ENCODE results near the gene TAF1B.

Gene TAF1B

GRCh38 chr2:9843229-9844035, at the start of gene TAF1B:
TAF1B (plus strand) TSS chr2:9843474; CDS start chr2:9843542, 68 bp downstream.
- peak; percentile 87 for DNase-seq

DNA sequence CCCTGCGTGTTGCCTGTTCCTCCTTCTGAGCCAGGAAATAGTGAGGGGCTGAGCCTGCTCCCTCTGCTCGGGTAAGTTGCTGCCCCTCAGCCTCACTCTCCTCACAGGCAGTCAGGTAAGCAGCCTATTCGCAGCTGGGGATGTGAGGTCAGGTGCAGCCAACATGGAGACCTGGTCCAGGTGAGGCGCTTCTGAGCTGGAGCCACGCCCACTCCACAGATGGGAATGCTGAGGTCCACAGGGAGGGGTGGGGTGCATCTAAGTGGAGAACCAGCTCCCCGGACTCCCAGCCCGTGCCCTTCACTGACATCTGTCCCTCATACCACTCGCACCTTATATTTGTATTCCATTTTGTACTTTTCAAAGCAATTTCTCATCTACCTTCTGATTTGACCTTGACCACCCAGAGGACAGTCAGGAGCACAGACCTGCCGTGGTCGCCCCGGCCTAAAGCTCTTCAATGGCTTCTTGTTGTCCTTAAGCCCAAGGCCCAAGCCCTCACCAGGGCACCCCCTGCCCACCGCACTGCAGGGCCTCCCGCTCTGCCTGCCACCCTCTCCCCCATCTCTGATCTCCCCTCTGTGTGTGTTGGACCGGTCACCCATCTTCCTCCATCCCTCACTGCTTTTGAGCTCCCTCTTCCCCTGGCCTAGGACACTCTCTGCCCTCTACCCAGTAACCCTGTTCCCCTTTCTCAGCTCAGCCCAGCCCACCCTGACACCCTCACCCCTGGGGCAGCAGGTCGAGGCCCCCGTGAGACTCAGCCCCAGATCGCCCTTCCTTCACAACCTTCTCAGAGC, 49.2 kb upstream of the TAF1B start:
- no peak for DNase-seq

DNA sequence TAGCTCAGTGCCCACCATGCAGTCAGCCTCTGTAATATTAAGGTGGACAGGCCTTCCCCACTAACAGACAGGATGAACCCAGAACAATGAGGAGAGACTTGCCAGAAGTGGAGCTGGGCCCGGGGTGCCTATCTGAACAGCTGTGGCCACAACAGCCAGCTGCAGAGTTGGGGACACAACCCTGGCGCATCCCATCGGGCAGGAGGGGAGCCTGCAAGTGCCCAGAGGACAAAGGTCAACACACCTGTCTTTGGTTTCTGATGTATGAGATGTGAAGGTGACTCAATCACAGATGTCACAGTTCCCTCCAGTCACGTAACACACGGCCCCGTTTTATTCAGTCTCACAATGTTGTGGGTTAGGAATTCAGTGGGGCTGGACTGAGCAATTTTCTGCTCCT, 48.2 kb upstream of the TAF1B start:
- no peak for DNase-seq

DNA sequence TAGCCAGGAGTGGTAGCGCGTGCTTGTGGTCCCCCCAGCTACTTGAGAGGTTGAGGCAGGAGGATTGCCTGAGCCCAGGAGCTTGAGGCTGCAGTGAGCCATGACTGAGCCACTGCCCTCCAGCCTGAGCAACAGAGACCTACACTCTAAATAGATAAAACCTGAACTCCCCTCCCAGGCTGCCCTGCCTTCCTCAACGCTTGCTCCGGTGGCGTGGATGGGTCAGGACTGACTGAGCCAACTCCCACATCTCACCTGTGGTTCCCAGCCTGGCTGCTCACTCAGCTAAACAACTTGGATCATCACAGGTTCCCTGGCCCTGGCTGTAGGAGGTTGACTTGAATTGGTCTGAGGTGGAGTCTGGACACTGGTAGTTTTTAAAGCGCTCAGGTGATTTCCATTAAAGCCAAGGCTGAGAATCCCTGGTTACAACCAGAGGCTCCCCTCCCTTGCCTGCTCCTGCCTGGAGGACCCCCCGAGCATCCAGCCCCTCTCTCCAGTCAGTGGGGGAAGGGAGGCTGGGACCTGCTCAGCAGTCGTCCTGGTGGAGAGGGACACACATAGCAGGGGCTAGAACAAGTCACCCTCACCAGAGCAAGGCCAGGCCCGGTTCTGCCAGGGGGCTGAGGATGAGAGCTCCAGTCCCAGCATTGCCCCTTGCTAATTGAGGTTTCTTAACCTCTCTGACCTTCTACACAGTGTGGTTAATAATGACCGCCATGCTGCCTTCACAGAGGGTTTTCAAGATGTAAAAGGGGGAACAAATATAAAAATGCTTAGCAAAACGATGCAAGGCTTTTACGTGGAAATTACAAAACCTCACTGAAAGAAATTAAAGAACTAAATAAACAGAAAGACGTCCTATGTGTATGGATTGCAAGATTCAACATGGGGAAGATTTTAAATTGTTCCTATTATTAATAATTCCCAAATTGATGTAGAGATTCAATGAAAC, 46.9 kb upstream of the TAF1B start:
- DNase-seq = no peak

GRCh38 chr2:9797086-9797485, 46.2 kb upstream of the TAF1B start:
- no peak for DNase-seq

- no peak for DNase-seq
Observed at GRCh38 chr2:9797681-9798556, 45.4 kb upstream of the TAF1B start.

- DNase-seq = peak; percentile 22
Observed at GRCh38 chr2:9799011-9799596, 44.2 kb upstream of the TAF1B start.

DNA sequence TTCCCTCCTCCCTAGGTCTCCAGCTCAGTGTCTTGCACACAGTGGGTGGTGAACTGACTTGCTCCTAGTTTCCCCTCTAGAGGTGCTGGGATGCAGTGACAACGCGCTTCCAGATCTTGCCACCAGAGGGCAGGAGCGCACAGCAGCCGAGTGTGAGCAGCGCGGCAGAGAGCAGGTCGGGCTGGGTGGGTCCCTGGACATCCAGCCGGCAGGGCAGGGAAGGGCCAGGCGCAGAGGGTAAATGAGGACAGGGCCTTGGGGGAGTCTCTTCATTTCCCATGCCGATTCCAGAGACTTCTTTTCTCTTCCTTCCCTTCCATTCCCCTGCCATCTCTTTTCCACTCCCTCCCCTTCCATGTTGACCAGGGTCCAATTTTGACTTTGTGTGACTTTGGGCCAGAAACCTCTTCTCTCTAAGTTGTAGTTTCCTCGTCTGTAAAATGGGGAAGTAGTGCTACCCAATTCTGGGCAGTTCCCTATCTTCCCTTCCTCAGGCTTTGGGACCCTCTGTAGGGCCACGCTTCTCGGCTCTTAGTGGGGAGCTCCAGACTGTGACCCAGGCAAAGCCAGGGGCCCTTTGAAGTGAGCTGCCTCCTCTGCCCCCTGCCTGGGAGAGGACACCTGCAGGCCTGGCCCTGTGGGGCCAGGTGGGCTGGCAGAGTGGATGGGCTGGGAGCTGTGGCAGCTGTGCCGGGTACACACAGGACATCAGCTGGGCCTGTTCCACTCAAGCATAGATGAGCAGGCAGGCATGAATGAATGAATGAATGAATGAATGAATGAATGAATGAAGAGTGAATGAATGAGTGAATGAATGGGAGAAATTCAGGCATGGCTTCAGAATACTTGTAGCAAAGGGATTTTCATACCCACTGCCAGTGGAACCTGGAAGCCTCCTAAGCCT, 43.3 kb upstream of the TAF1B start:
- DNase-seq = peak; percentile 81

- no peak for DNase-seq
Observed at GRCh38 chr2:9800639-9800974, 42.7 kb upstream of the TAF1B start.

DNA sequence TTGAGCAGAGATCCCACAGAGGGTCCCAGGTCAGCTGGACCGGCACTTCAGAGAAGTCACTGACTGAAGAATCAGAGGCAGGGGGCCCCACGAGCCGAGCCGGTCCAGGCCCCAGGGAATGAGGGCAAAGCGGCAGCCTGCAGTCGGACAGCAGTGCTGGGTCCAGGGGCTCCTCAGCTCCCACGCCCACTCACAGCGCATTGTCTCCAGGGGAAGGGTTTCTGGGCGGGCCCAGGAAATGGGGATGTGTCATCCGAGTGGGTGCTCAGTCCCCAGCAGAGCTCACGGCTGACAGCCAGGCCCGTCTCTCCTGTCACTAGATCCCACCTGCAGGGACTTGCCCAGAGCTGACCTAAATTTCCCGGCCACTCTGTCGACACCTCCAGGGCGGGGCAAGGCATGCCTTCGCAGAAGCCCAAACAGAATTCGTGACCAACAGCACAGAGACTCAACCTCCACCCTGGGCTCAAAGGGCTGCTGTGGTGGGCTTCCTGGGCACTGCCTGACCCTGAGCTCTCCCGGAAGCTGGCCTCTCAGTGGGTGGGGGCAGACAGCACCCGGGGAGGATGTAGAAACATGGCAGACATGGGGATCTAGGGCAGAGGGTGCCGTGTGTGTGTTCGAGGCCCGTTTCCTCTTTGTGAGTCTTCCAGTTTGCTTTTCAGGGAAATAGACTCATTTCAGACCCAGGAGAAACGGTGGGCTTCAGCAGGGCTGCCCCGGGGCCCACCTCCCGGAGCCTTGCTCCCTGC, 42.1 kb upstream of the TAF1B start:
- DNase-seq = peak; percentile 83

DNA sequence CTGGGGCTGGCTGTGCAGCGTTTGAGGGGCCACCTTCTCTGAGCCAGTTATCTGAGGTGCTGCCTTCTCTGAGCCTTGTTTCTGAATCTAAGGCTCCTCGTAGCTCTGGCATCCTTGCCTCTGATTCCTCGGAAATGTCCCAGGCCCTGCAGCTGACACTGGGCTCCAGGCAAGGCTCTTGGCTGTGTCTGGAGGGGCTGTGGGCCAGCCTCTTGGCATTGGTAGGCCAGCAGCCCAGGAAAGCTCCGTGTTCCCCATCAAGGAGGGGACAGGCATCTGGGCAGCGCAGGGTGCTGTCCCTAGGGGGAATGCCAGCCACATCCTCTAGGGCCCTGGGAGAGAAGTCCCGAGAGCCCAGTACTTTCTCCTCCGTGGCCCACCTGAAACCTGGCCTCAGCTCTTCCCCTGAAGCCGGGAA, 40.7 kb upstream of the TAF1B start:
- DNase-seq = no peak

- DNase-seq = no peak
Observed at GRCh38 chr2:9803023-9803805, 40.1 kb upstream of the TAF1B start.

- no peak for DNase-seq
Observed at GRCh38 chr2:9805435-9806297, 37.6 kb upstream of the TAF1B start.

DNA sequence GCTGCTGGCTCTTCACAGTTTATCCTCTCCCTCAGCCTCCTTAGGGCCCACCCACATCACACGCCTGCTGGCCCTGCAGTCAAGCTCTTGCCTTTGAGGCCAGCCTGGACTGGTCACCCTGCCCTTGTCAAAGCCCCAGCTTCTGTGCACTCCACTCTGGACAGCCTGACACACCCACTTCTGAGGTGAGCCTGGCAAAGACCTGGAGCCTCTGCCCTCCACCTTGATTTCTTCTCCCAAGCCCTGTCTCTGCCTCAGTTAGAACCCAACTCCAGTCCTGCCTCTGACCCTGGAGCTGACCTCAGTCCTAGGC, 37.0 kb upstream of the TAF1B start:
- DNase-seq = no peak

GRCh38 chr2:9806656-9807055, 36.6 kb upstream of the TAF1B start:
- DNase-seq = no peak

DNA sequence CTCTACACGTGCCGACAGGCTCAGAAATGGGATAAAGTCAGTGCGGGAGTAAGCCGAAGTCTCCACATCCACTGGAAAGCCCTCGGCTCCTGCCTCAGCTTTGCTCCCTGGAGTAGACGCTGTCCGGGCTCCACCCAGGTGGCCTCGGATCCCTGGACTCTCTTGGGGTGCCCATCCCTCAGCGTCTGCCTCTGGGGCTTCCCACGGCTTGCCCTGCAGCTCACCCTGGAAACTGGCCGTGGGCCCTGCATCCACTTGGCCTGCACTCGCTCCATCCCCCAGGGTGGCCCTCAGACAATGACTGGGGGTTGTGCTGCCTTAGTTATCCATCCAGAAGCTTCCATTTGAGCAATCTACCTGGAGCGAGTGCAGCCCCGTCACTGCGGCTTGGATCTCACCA, 36.2 kb upstream of the TAF1B start:
- DNase-seq = no peak

GRCh38 chr2:9807555-9808305, 35.5 kb upstream of the TAF1B start:
- DNase-seq = no peak
